Ishikawa (cell line): ENCODE data around the gene QPCT.

Experiments used
- EP300 ChIP-seq: IDR thresholded peaks from 2 replicates; pipeline ENCODE4 v1.6.1; 2012; ENCODE audit warnings: borderline replicate concordance
- MAX ChIP-seq: IDR thresholded peaks from 2 replicates; pipeline ENCODE4 v1.6.1; 2012
- RAD21 ChIP-seq: IDR thresholded peaks from 2 replicates; pipeline ENCODE4 v1.6.1; 2012; ENCODE audit warnings: low read depth
- TAF1 ChIP-seq: IDR thresholded peaks from 2 replicates; pipeline ENCODE4 v1.6.1; 2012; ENCODE audit warnings: low read depth, mild to moderate bottlenecking
- USF1 ChIP-seq: IDR thresholded peaks from 2 replicates; pipeline ENCODE4 v1.6.1; 2012
- YY1 ChIP-seq: IDR thresholded peaks from 2 replicates; pipeline ENCODE4 v1.6.1; 2012; ENCODE audit warnings: low read depth
- TF ChIP-seq, protein P1 (sequence below): IDR thresholded peaks from 2 replicates; pipeline ENCODE4 v1.6.1; 2012; ENCODE audit warnings: low read depth, mild to moderate bottlenecking

- TF ChIP-seq TAF1 (no peak), YY1 (no peak), EP300 (no peak), USF1 (no peak), MAX (no peak), RAD21 (no peak)
- TF ChIP-seq, protein P1, sequence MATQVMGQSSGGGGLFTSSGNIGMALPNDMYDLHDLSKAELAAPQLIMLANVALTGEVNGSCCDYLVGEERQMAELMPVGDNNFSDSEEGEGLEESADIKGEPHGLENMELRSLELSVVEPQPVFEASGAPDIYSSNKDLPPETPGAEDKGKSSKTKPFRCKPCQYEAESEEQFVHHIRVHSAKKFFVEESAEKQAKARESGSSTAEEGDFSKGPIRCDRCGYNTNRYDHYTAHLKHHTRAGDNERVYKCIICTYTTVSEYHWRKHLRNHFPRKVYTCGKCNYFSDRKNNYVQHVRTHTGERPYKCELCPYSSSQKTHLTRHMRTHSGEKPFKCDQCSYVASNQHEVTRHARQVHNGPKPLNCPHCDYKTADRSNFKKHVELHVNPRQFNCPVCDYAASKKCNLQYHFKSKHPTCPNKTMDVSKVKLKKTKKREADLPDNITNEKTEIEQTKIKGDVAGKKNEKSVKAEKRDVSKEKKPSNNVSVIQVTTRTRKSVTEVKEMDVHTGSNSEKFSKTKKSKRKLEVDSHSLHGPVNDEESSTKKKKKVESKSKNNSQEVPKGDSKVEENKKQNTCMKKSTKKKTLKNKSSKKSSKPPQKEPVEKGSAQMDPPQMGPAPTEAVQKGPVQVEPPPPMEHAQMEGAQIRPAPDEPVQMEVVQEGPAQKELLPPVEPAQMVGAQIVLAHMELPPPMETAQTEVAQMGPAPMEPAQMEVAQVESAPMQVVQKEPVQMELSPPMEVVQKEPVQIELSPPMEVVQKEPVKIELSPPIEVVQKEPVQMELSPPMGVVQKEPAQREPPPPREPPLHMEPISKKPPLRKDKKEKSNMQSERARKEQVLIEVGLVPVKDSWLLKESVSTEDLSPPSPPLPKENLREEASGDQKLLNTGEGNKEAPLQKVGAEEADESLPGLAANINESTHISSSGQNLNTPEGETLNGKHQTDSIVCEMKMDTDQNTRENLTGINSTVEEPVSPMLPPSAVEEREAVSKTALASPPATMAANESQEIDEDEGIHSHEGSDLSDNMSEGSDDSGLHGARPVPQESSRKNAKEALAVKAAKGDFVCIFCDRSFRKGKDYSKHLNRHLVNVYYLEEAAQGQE, result no peak
Observed at GRCh38 chr2:37349231-37349860, 4.9 kb downstream of the QPCT start.
